Endothelial cell of umbilical vein (primary cell): ENCODE measurements around the gene C6. TPM values are rescaled to one million over a fixed set of nuclear protein-coding genes. Genes with fewer than 3 reads are reported as not detected.

Experiments used
- BruUV-seq: library from RNA; stranded (reverse); fragments of 400-500 nt; replicated peaks from 2 replicates; lab custom pipeline; 2021; lab: Mats Ljungman, UMichigan
- CTCF ChIA-PET: fragments of 300-600, 350-600 bp; sonication (Branson Sonifier 250); formaldehyde crosslinking; loops from one replicate; lab custom pipeline; 2021; ENCODE audit warnings: antibody characterized with exemption, inconsistent platforms; lab: Charles Lee
- POLR2A ChIA-PET: fragments of 300-600, 350-600 bp; sonication (Branson Sonifier 250); formaldehyde crosslinking; loops from one replicate; lab custom pipeline; 2021; ENCODE audit warnings: antibody characterized with exemption, inconsistent platforms; lab: Charles Lee
- DNase-seq: peaks from one replicate; pipeline ENCODE4 v3.0.0-alpha.2; 2011; ENCODE audit warnings: low read depth, low spot score
- FAIRE-seq: peaks from 2 replicates; lab custom pipeline; 2011; peaks lifted over from hg19 to GRCh38; lab: Jason Lieb, UNC
- H2AFZ ChIP-seq: 2 replicates; pipeline ENCODE4 v1.6.0; 2012; ENCODE audit warnings: low read depth, low read length, control low read depth, inconsistent platforms
- H3K27ac ChIP-seq: 2 replicates; pipeline ENCODE4 v1.5.1; 2011; ENCODE audit warnings: low read depth, mild to moderate bottlenecking, control low read depth, low read length, moderate library complexity; ENCODE audit not compliant: insufficient read depth
- H3K27me3 ChIP-seq, 2 experiments: 2 replicates each; pipeline versions ENCODE4 v1.6.0 to v1.6.1; 2011; ENCODE audit warnings: low read length in 2 of 2, mixed read lengths in 1 of 2; ENCODE audit not compliant: control insufficient read depth in 2 of 2, insufficient read depth in 2 of 2
- H3K36me3 ChIP-seq, 2 experiments: 2 replicates in 1 of 2; 3 replicates in 1 of 2; pipeline ENCODE4 v1.5.1; 2011; ENCODE audit warnings: low read length in 2 of 2, mild to moderate bottlenecking in 1 of 2, moderate library complexity in 1 of 2; ENCODE audit not compliant: control insufficient read depth in 2 of 2, insufficient read depth in 2 of 2; ENCODE audit errors: extremely low read depth in 1 of 2
- H3K4me1 ChIP-seq: 3 replicates; pipeline ENCODE4 v1.5.1; 2011; ENCODE audit warnings: mild to moderate bottlenecking, low read length; ENCODE audit not compliant: control insufficient read depth, insufficient read depth; ENCODE audit errors: extremely low read depth
- H3K4me2 ChIP-seq: 2 replicates; pipeline ENCODE4 v1.6.1; 2011; ENCODE audit warnings: low read length, control low read depth, mixed read lengths; ENCODE audit not compliant: insufficient read depth
- H3K4me3 ChIP-seq, 3 experiments: fragments of 200-600 bp in 1 of 3; sonication (generic), shearing (Covaris generic) in 1 of 3; replicated peaks in 1 of 3; 2 replicates each; pipeline ENCODE4 v1.5.1; 2011 to 2016; ENCODE audit warnings: control low read depth in 3 of 3, low read length in 3 of 3, mild to moderate bottlenecking in 2 of 3, inconsistent platforms in 1 of 3, low read depth in 1 of 3, moderate library complexity in 1 of 3; ENCODE audit not compliant: insufficient read depth in 1 of 3
- H3K79me2 ChIP-seq: 2 replicates; pipeline ENCODE4 v1.6.0; 2012; ENCODE audit warnings: low read length, inconsistent platforms; ENCODE audit not compliant: control insufficient read depth, insufficient read depth
- H3K9ac ChIP-seq: replicated peaks from 2 replicates; pipeline ENCODE3; 2011; ENCODE audit warnings: low read length, control low read depth; ENCODE audit not compliant: insufficient read depth; ENCODE audit errors: extremely low read depth
- H3K9me1 ChIP-seq: replicated peaks from 3 replicates; pipeline ENCODE4 v1.6.0; 2011; ENCODE audit warnings: mild to moderate bottlenecking, low read length; ENCODE audit not compliant: control insufficient read depth, insufficient read depth; ENCODE audit errors: extremely low read depth
- H3K9me3 ChIP-seq: replicated peaks from 2 replicates; pipeline ENCODE4 v1.5.1; 2012; ENCODE audit warnings: low read length, inconsistent platforms; ENCODE audit not compliant: control insufficient read depth, insufficient read depth
- H4K20me1 ChIP-seq: replicated peaks from 2 replicates; pipeline ENCODE3; 2011; ENCODE audit warnings: mild to moderate bottlenecking, low read length; ENCODE audit not compliant: control insufficient read depth, insufficient read depth; ENCODE audit errors: extremely low read depth
- CTCF ChIP-seq, 2 donors: IDR thresholded peaks; 1 replicate in 1 of 2; 2 replicates in 1 of 2; pipeline ENCODE4 v1.5.1; 2011; ENCODE audit warnings: low read length in 2 of 2, mild to moderate bottlenecking in 2 of 2, moderate library complexity in 2 of 2, control low read depth in 1 of 2, inconsistent platforms in 1 of 2, low read depth in 1 of 2; ENCODE audit not compliant: insufficient read depth in 1 of 2; ENCODE audit errors: extremely low read depth in 1 of 2
- EZH2 ChIP-seq: IDR thresholded peaks from 2 replicates; pipeline ENCODE4 v1.6.1; 2012; ENCODE audit warnings: borderline replicate concordance, low read depth, mild to moderate bottlenecking, moderate library complexity, low read length, inconsistent platforms; ENCODE audit not compliant: severe bottlenecking
- FOS ChIP-seq: IDR thresholded peaks from 2 replicates; pipeline ENCODE4 v1.6.1; 2011; ENCODE audit warnings: mild to moderate bottlenecking, low read length, moderate library complexity, borderline replicate concordance; ENCODE audit not compliant: insufficient read depth
- GATA2 ChIP-seq: IDR thresholded peaks from 2 replicates; pipeline ENCODE4 v1.7.0; 2011; ENCODE audit warnings: low read depth, mild to moderate bottlenecking, moderate library complexity, mixed read lengths, low read length; ENCODE audit not compliant: insufficient read length, insufficient read depth
- JUN ChIP-seq: IDR thresholded peaks from 2 replicates; pipeline ENCODE4 v1.6.1; 2011; ENCODE audit warnings: borderline replicate concordance, low read depth; ENCODE audit not compliant: insufficient read length, insufficient read depth
- MYC ChIP-seq: IDR thresholded peaks from one replicate; pipeline ENCODE4 v1.6.1; 2011; ENCODE audit warnings: mild to moderate bottlenecking, low read depth, low read length
- POLR2A ChIP-seq: IDR thresholded peaks from 2 replicates; pipeline ENCODE4 v1.6.1; 2012; ENCODE audit warnings: low read depth, mild to moderate bottlenecking, control low read depth, low read length
- POLR2AphosphoS5 ChIP-seq: IDR thresholded peaks from 2 replicates; pipeline ENCODE4 v1.6.1; 2012; ENCODE audit warnings: low read depth, mild to moderate bottlenecking, control low read depth, low read length, moderate library complexity; ENCODE audit not compliant: insufficient read depth
- dilution Hi-C: fragments of 300-500 bp; cut with MboI; formaldehyde crosslinking; loops from one replicate; pipeline ENCODE4 v1.15.0; 2019; ENCODE audit warnings: low sequenced_read_pairs; ENCODE audit not compliant: extremely low pct_ligation_motif_present
- intact Hi-C: fragments of 100-400 bp; cut with micrococcal nuclease; formaldehyde crosslinking; loops from one replicate; pipeline ENCODE4 v1.10.0; 2022
- polyA plus RNA-seq, 4 experiments: library from polyadenylated mRNA; depleted of rRNA in 3 of 4; stranded (reverse) in 3 of 4; unstranded in 1 of 4; fragments of >200 nt; gene quantifications; 2 replicates each; pipeline versions ENCODE4 v1.2.1 to v1.2.3, GENCODE V29; 2011 to 2012; ENCODE audit warnings: missing spikeins in 1 of 4
- total RNA-seq: library from RNA; stranded (reverse); gene quantifications from 2 replicates; pipeline ENCODE4 v1.2.3, GENCODE V29; 2021
- TF ChIP-seq, protein P1 (sequence below): IDR thresholded peaks from 2 replicates; pipeline ENCODE4 v1.6.1; 2011; ENCODE audit not compliant: insufficient read depth, insufficient read length

C6 gene
- total and polyA plus RNA-seq, 2 donors (not counting 3 experiments of a cell fraction or from before 2014, with no cell fraction given) = not detected

DNA sequence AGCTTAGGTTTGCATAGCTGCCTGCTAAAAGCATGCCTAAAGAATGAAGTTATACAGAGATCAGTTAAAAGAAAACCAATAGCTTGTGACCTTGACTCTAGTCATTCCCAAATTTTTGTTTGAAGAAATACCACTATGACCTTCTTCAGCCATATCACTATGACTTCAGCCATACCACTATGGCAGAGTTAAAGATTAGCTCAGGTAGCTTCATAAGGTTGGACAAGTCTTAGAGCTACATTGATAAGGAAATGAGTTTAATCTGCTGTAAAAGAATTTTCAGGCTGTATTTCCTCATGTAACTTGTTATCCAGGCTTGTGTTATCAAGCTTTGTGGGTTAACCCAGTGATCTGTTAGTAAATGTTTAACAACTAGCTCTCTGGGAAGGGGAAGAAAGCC, 30.7 kb downstream of the C6 start:
- TF ChIP-seq POLR2A = no peak
- no peak for TF ChIP-seq GATA2
- TF ChIP-seq JUN = no peak
- H3K4me3 ChIP-seq = no peak overlapping the region
- H3K27me3 ChIP-seq = no peaks in the 10 kb centered on the region
- DNase-seq (no peak), FAIRE-seq (no peak)
- ChIA-PET CTCF (no interaction called here), POLR2A (no interaction called here)
- H3K9me3 ChIP-seq = no peaks in the 10 kb centered on the region
- no peaks in the 10 kb centered on the region for H3K9me1 ChIP-seq
- dilution Hi-C loops (no loop called here), intact Hi-C loops (no loop called here)
- no peak overlapping the region for H3K9ac ChIP-seq
- no peak overlapping the region for H2AFZ ChIP-seq
- no peaks in the 10 kb centered on the region for H3K36me3 ChIP-seq
- no peaks in the 10 kb centered on the region for H3K4me1 ChIP-seq
- H4K20me1 ChIP-seq = no peaks in the 10 kb centered on the region
- no peaks in the 10 kb centered on the region for H3K79me2 ChIP-seq
- BruUV-seq = no TSS peak
- H3K4me2 ChIP-seq = no peak overlapping the region
- H3K27ac ChIP-seq = no peak overlapping the region

GRCh38 chr5:41181691-41182564, 31.4 kb downstream of the C6 start:
- no peak overlapping the region for H3K9ac ChIP-seq
- no peak for FAIRE-seq
- H3K79me2 ChIP-seq = no peaks in the 10 kb centered on the region
- intact Hi-C loops (no loop called here), dilution Hi-C loops (no loop called here)
- no peak for DNase-seq
- no TSS peak for BruUV-seq
- H3K9me1 ChIP-seq = no peaks in the 10 kb centered on the region
- no peaks in the 10 kb centered on the region for H3K9me3 ChIP-seq
- H3K27me3 ChIP-seq = no peaks in the 10 kb centered on the region
- no peak overlapping the region for H2AFZ ChIP-seq
- ChIA-PET CTCF (no interaction called here), POLR2A (no interaction called here)
- no peaks in the 10 kb centered on the region for H3K36me3 ChIP-seq
- H3K27ac ChIP-seq = no peak overlapping the region
- H3K4me2 ChIP-seq = no peak overlapping the region
- no peaks in the 10 kb centered on the region for H4K20me1 ChIP-seq
- no peak for TF ChIP-seq CTCF (IDR thresholded peaks at IDR 0.05; ENCODE audit: extremely low read depth in 1 of 2, insufficient read depth in 1 of 2, low read depth in 1 of 2, low read length in 2 of 2)
- no peak for TF ChIP-seq MYC
- no peak for TF ChIP-seq FOS
- TF ChIP-seq, protein P1, sequence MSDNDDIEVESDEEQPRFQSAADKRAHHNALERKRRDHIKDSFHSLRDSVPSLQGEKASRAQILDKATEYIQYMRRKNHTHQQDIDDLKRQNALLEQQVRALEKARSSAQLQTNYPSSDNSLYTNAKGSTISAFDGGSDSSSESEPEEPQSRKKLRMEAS = no peak
- TF ChIP-seq POLR2AphosphoS5 = no peak
- no peak for TF ChIP-seq JUN
- no peak for TF ChIP-seq POLR2A
- no peak for TF ChIP-seq GATA2
- TF ChIP-seq EZH2 = no peak
- H3K4me3 ChIP-seq = no peak overlapping the region
- H3K4me1 ChIP-seq = no peaks in the 10 kb centered on the region
